Gastroesophageal sphincter (tissue), 3 donors: ENCODE results near the gene MIDN.

ENCODE experiments used
- CTCF ChIP-seq, 4 experiments: fragments of 200-600 bp in 2 of 4; fragments of 450-650 bp in 2 of 4; sonication (generic) in 1 of 4; IDR thresholded peaks; one replicate each; pipeline ENCODE4 v1.5.1; 2017 to 2019; ENCODE audit warnings: antibody characterized with exemption in 4 of 4, mild to moderate bottlenecking in 2 of 4, moderate library complexity in 2 of 4
- POLR2A ChIP-seq, 2 donors: fragments of 450-650 bp; IDR thresholded peaks; one replicate each; pipeline ENCODE4 v1.6.1; 2017; ENCODE audit warnings: antibody characterized with exemption in 2 of 2, mild to moderate bottlenecking in 2 of 2, moderate library complexity in 1 of 2

GRCh38 chr19:1254530-1255185 lies 6.3 kb downstream of the MIDN start:
- TF ChIP-seq POLR2A (IDR thresholded peaks at IDR 0.05) (no peak), CTCF (IDR thresholded peaks at IDR 0.05) (no peak)
